ENCODE data around the gene RAB5B.

RAB5B gene, protein sequence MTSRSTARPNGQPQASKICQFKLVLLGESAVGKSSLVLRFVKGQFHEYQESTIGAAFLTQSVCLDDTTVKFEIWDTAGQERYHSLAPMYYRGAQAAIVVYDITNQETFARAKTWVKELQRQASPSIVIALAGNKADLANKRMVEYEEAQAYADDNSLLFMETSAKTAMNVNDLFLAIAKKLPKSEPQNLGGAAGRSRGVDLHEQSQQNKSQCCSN

DNA sequence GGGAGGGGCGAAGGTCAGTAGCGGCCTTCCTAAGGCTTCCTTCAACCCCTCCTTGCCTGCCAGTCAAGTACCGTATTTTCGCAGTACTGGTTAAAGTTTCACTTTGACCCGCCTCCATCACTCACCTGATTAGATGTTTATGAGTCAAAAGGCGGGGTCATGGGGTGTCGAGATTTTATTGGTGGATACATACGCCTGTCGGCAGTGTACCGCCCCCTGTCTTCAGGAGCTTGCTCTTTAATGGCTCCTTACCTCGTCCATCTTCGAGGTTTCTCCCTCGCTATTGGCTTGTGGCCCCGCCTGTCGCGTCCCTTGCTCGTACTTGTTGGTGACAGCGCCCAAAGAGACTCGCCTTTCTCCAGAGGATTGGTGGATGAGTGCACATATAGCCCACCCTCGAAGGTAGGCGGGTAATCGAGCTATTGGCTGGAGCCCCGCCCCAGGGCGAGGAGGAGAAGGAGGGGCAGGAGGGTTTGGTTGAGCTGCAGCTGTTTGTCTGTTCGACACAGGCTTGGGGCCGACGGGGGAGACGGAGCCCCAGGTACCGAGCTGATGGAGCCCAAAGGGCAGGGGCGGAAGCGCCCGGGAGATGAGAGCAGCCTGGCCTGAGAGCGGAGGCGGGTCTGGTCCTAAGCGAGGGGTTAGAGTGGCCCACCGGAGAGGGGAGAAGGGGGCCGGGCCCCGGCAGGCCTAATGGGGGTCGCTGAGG is at the start of gene RAB5B:
RAB5B (plus strand) TSS at position 480 of the 709 bp plus-strand sequence. CDS start 12,883 bp downstream, outside the sequence.
- peak; percentile 100 for DNase-seq (ENCODE audit: low spot score)

DNA sequence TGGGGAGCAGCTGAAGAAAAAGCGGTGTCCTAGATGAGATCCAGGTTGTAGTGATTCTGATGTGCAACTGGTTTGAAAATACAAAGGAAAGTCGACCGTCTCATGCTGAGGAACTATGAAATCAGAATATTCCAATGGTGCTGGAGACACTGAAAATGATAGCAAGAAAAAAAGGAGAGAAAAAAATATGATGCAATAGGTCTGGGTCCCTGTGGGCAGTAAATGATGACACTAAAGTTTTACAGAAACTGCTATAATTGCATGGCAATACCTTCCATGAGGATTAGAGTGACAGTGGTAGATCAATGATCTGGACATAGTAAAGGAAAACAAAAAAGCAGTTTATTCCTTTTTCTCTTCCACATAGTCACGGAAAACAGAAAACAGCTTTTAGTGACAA is 48.5 kb upstream of the RAB5B start:
- DNase-seq (ENCODE audit: low spot score): no peak

DNA sequence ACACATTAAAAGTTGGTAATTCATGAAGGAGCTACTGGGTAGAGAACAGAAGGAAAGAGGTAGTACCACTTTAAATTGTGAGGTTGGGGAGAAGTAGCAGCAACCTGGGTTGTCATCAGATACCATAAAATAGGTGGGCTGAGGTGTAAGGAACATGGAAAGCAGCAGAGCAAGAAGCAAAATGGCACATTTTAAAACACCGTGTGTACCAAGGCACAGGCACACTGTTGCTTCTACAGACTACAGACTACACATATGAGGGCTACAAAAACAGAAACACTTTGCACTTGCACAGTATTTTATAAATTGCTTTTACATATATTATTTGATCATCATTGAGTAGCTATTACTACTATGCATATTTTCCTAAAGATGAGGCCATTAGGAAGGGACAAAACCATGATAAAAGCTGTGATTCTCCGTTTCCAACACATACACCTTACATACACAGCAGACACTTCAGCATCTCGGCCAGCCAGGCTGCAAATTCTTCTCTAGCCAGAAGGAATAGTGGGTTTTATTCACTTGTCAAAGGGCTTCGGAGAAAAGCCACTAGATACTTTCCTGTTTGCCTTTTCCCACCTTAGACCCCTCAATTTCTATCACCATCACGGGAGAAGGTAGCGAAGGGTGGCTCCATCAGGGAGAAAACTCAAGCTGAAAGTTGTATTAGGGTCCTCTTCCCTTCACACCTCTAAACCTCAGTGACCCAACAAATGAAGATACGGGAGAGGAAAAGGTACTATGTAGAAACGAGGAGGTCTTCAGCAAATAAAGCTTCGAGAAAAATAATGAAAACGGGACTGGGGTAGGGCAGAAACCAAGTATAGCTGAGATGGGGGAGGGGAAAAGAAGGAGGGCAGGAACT is 47.8 kb upstream of the RAB5B start:
- DNase-seq (ENCODE audit: low spot score): no peak

DNA sequence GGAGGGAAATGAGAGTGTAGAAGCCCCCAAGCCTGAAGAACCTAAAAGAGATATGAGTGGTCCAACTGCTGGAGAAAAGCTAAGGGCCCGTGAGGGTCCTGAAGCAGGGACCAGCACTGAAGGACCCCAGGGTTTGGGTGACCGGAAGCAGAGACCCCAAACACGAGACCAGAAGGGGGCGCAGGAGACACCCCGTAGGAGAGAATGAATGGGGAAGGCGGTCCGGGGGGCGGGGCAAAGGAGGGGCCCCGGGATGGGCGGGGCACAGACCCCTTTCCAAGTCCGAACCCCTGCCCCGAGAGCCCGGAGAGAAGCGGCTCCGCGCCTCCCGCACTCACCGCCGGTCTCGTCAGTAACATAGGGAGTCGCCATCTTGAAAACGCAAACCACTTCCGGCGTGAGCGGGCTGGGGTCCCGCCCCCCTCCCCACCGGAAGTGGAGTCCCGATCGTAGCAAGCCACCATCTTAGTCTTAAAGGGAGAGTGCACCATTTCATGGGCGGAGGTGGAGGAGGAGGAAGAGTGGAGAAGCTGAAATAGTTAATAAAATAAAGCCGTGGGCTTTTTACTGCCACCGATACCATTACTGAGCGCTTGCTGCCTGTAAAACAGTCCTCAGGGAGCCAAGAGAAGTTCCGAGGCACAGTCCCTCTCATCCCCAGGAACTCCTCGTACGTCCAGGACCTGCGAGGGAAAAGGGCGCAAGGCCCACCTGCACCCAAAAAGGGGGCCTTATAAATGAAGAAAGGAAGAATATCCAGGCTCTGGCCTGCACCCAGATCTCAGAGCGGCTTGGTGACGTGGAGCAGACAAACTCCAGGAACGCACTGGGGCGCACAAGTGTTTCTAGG is 46.9 kb upstream of the RAB5B start:
- DNase-seq (ENCODE audit: low spot score): peak; percentile 96

DNA sequence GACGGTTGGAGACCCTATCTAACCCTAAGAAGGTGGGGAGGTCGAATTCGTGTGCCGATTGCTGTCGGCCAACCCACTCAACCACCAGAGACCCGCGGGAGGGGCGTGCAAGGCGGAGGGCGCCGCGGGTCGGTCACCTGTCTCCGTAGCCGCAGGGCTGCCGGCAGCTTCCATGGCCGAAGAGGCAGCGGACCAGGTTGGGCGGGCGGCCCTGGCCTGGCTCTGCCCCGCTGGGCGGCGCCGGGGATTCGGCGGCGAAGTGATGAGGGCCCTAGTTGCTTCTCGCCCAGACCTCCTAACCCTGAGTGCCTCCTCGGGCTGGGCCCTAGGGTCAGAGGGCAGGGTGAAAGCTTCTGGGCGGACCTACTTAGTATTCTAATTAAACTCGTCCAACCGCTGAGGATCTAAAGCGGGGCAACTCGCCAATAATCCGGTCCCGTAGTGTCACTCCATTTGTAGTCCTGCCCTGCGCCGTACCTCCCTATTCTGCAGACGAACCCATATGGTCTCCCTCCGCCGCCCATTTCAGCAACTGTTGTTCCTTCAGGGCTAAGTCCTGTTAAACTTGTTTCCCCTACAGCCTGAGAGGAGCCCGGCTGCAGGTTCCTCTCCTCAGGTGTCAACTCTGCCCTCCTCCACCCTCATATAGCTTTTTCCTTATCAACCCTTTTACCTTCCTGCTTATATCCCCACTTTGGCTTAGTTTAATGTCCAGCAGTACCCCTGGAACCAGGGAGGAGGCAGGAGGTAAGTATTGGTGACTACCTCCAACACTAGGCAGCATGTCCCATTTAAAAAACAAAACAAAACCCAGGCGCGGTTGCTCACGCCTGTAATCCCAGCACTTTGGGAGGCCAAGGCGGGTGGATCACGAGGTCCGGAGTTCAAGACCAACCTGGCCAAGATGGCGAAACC is 46.0 kb upstream of the RAB5B start, which contains the start of gene PYM1:
PYM1 (minus strand) TSS at position 307 of the 915 bp plus-strand sequence; CDS start at position 174, 133 bp downstream.
- peak; percentile 91 for DNase-seq (ENCODE audit: low spot score)

DNA sequence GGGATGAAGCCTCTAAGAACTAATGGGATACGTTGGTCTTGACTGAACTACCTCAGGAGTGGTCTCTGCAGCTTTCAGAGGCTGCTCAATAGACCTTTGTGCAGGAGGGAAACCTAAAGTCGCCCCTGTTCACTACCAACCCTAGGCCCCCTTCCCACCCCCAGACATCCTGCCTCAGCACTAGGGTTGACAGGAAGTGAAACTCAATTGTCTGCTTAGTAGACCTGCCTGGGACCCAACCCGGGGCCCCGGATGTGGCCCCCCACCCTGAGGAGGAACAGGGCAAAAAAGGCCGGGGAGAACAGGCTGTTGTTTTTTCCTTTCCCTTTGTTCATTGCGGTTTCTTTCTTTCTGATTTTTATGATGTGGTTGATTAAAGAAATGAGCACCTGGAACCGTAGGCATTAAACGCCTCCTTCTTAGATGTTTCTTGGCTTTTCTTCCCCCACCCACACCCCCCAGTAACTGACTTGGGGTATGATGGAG is 44.5 kb upstream of the RAB5B start:
- DNase-seq (ENCODE audit: low spot score): no peak

DNA sequence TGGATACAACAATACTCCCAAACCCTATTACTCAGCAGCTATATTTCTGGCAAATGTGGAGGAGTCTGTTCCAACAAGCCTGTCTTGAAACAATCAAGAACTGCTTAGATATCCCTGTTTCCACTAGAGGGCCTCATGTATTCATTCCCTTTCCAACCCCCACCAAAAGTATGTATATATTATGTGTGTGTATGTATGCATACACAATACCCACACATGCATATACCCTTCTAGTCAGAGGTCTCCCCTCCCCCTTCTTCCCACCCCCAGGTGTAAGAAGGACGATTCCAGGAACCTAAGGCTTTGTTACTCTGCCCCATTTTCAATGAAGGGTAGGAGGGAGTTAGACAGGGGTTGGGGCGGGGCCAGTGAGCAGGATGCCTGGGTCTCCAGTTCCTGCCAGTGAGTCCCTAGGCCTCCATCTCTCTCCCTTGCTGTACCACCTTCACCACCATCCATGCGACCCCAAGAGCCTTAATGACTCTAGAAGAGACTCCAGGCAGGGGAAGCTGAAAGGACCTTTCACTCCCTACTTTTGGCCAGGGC is 43.0 kb upstream of the RAB5B start, which contains the start of gene DGKA:
DGKA (plus strand) TSS at position 392 of the 546 bp plus-strand sequence. CDS start 5,342 bp downstream, outside the sequence.
- peak; percentile 79 for DNase-seq (ENCODE audit: low spot score)

DNA sequence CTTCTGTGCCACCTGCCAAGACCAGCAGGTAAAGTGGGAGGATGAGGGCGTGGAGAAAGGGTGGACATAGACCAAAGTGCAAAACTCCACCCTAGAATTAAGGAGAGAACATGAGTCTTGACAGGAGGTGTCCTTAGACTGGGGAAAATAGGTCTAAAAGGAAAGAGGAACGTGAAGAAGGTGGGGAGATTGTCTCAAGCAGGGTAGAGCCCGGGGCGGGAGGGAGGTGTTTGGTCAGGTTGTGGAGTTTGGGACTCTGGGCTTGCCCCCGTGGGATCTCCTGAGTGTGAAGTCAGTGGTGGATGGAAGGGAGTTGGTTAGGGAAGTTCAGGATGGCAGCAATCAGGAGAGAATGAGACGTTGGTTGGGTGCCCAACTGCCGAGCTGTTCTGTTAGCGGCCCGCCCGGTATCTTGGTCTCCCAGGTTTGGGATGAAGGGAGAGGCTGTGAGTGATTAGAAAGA is 42.5 kb upstream of the RAB5B start:
- peak; percentile 55 for DNase-seq (ENCODE audit: low spot score)

DNA sequence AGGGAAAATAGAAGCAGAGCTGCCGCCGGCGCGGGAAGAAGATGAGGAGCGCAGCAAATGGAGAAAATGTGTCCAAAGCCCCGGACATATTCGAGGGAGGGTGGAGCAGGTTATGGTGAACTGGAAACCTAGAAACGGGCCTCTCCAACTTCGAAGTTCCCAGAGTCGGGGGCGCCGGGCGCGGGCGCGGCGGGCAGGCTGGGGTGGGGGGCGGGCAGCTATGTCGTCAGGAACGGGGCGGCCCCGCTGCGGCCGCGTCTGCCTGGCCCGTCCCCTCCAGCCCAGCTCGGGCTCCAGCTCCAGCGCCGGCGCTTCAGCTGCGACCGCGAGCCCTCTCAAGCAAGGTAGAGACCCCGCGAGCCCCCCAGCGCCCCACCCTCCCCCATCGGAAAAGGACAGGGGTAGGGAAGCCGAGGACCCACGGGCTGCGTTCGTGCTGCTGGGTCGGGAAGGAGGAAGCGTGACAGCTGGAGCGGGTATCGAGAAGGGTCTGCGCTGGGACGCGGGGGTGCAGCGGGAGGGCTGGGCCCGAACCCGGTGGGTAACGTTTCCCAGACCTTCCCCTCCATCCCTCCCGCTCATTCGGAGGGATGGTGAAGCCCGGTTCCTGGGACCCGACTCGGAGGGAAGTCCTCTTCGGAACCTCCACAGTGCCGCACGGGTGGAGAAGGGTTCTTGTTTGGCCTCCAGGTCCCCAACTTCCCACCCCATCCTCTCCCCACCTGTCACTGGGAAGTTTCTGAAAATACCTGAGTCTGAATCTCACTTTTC is 41.9 kb upstream of the RAB5B start:
- DNase-seq (ENCODE audit: low spot score): peak; percentile 58

DNA sequence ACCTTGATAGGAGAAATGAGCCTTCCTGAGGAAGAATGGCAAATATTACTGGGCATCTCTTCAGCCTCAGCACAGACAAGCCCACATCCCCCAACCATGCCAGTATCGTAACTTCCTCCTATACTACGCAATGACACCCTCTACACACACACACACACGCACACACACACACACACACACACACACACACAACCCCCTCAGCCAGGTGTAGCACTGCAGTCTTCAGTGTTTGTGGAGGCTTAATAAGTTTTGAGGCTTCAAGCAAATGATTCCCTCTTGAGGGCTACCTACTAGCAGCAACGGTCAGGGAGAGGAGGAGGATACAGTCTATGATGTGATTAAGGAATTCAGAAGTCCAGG is 41.3 kb upstream of the RAB5B start:
- DNase-seq (ENCODE audit: low spot score): no peak

DNA sequence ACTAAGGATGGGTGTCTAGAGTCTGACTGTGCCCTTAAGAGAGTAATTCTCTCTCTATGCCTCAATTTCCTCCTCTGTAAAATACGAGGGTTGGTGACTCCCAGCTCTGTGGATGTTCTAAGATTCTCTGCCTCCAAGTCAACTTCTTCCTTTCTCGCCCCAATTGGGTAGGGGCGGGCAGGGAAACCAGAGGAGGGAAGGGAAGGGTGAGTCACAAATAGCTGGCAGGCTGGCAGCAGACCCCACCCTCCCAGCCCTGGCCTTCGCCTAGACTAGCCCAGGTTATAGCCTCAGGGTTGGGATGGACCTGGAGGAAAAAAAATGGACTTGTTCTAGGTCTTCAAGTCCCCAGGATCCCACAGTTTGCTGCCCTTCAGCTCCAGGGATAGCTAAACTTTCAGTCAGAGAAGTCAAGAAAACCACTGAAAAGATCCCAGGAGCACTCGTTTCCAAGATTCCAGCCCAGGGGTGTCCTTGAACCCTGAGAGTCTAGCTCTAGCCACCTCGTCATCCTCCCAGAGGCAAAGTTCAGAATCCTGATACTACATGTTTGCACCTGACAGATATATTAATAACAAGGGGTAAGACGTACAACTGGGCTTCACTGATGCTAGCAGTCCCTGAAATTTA is 40.6 kb upstream of the RAB5B start:
- peak; percentile 97 for DNase-seq (ENCODE audit: low spot score)

DNA sequence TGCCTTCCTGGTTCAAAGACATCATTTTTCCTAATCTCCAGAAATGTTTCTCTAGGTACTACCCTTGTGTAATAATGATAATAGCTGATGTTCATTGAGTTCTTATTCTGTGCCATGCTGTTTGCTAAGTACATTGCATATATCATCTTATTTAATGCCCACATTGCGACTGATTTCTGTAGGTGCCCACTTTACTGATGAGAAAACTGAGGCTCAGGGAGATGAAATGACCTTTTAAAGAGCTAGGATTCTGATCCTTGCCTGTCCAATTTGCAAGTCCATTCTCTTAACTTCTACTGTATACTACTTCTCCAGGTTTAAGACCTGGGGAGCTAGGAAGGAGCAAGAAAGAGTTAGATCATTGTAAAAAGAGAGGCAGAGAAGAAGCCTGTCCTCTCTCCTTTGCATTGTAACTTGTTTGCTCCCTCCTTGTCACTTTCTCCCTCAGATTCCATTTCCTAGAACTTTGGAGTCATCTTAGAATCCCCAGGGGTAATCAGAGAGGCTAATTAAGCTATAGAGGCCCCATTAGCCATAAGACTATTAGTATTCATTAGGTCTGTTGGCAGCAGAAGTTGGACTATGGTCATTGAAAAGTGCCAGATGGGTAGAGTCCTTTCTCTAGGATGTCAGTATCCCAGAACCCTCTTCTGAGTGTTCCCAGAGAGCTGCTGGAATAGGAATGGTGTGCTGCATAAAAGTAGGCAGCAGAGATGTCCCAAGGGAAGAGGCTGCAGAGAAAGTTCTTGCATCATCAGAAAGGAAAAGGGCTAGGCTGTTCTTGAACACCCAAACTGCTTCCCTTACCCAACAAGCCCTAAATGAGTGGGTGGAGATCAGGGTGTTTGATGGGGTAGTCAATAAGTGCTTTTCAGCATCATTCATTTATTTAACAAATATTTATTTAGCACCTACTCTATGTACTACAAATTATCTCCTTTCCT is 39.8 kb upstream of the RAB5B start:
- no peak for DNase-seq (ENCODE audit: low spot score)

DNA sequence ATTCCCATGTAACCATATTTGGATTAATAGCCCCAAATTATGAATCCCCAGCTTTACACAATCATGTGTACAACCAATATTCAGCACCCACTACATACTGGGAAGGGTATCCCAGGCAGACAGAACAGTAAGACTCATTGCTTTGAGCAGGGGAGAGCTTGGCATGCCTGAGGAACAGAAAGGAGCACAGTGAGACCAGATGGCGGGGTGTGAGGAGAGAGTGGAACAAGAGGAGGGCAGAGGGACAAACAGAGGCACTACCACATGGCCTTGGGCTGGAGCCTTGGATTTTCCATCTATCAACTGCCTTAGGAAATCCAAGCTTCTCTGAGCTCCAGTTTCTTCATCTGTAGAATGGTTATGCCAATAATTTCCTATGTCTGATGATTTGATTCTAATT is 39.1 kb upstream of the RAB5B start:
- DNase-seq (ENCODE audit: low spot score): no peak

DNA sequence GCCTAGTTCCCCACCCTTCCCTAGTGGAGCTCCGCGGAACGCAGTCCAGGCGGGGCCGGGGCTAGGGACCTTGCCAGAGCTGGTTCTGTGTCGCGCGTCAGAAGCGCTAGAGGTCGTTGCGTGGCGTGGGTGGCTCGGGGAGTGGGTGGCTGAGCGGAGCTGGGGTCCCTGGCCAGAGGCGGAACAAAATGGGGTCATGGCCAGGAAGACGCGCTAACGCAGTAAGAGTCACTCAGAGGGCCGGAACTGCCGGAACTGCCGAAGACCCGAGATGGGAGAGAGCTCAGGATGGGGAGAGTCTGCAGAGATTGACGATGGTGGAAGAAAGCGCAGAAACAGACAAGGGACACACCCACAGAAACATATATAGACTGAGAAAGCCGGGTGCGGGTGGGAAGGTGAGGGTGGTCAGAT is 38.1 kb upstream of the RAB5B start:
- no peak for DNase-seq (ENCODE audit: low spot score)

DNA sequence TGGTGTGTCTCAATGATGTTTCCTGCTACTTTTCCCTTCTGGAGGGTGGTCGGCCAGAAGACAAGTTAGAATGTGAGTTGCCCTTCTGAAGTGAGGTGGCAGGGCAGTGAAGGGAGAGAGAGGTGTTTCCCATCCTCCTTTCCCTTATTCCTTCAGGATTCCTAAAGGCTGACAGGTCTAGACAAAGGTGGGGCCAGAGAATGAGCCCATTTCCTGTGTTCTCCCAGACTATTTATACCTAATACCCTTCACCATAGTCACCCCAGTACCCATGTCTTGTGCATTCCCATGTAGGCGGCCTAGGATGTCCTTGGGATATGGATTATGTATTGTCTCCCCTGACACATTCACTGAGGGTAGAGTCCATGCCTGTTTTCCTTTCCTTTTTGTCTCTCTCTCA is 35.9 kb upstream of the RAB5B start:
- no peak for DNase-seq (ENCODE audit: low spot score)

DNA sequence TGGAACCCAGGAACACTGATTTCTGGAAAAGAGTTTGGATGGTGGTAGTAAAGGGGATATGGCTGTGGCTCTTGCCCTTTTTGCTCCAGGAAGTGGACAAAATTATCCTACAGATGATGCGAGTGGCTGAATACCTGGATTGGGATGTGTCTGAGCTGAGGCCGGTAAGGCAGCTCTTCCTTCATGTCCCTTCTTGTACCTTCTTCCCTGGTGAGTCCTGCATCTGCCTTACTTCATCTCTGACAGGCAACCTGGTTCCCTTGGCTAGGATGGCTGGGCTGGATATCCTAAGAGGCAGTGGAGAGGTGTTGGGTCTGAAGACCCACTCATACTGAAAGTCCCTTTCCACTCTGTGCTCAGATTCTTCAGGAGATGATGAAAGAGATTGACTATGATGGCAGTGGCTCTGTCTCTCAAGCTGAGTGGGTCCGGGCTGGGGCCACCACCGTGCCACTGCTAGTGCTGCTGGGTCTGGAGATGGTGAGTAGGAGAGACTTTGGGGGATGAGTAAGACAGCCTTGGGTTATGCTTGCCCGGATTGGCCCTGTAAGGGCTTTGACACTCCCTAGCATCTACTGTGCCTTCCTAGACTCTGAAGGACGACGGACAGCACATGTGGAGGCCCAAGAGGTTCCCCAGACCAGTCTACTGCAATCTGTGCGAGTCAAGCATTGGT is 34.9 kb upstream of the RAB5B start:
- no peak for DNase-seq (ENCODE audit: low spot score)
